Ectodermal cell (in vitro differentiated cells): ENCODE data around the gene KIF11.

Experiments
- H3K27ac ChIP-seq: 2 replicates; pipeline ENCODE4 v1.7.0; 2013; ENCODE audit warnings: mild to moderate bottlenecking, low read depth, low read length; ENCODE audit not compliant: insufficient read depth, poor library complexity, severe bottlenecking
- H3K27me3 ChIP-seq: 2 replicates; pipeline ENCODE4 v1.7.0; 2013; ENCODE audit warnings: mild to moderate bottlenecking, low read length; ENCODE audit not compliant: insufficient read depth, control insufficient read depth, poor library complexity, severe bottlenecking
- H3K36me3 ChIP-seq: one replicate; pipeline ENCODE4 v1.7.0; 2013; ENCODE audit warnings: low read length; ENCODE audit not compliant: control insufficient read depth, insufficient read depth
- H3K4me1 ChIP-seq: one replicate; pipeline ENCODE4 v1.7.0; 2013; ENCODE audit warnings: low read length; ENCODE audit not compliant: control insufficient read depth, insufficient read depth
- H3K4me3 ChIP-seq: 2 replicates; pipeline ENCODE4 v1.7.0; 2013; ENCODE audit warnings: low read depth, low read length, control low read depth; ENCODE audit not compliant: insufficient read depth
- H3K9me3 ChIP-seq: 2 replicates; pipeline ENCODE4 v1.7.0; 2013; ENCODE audit warnings: mild to moderate bottlenecking, low read length, moderate library complexity; ENCODE audit not compliant: control insufficient read depth
- WGBS, 2 experiments: methylation state at CpG; one replicate each; pipeline ENCODE4 v1.1.7; 2013; ENCODE audit warnings: missing lambda C conversion rate in 2 of 2; 5-methylcytosine and 5-hydroxymethylcytosine counted together

Gene KIF11

DNA sequence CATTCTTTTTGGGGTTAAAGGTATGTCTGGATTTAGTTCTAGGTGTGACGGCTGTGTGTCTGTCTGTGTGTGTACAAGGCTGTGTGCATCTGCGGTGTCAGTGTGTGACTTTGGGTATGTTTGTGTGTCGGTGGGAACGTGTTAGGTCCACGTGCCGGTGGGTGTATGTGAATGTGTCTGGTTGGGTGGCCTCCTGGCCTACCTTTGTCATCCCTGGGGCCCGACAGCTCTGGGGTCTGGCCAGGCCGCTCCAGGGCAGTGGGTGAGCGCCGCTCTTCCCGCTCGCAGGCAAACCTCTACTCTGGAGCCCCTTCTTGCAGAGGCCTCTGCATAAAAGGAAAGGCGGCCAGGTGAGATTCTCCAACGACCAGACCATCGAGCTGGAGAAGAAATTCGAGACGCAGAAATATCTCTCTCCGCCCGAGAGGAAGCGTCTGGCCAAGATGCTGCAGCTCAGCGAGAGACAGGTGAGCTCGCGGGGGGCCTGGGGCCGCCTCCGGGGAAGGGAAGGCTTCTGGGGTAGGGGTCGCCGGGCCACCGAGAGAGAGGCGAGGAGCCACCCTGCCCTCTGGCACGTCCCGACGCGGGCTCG is 99.2 kb downstream of the KIF11 start:
- Histone ChIP-seq H3K27ac (no peak overlapping the region), H3K9me3 (no peaks in the 10 kb centered on the region), H3K4me1 (peaks cover 6% of the 10 kb centered on the region), H3K4me3 (no peak overlapping the region), H3K27me3 (peaks cover 98% of the 10 kb centered on the region), H3K36me3 (no peaks in the 10 kb centered on the region)
- 1 to 2% methylated on average over 34 of the region's 34 CpGs for WGBS, 2 experiments

DNA sequence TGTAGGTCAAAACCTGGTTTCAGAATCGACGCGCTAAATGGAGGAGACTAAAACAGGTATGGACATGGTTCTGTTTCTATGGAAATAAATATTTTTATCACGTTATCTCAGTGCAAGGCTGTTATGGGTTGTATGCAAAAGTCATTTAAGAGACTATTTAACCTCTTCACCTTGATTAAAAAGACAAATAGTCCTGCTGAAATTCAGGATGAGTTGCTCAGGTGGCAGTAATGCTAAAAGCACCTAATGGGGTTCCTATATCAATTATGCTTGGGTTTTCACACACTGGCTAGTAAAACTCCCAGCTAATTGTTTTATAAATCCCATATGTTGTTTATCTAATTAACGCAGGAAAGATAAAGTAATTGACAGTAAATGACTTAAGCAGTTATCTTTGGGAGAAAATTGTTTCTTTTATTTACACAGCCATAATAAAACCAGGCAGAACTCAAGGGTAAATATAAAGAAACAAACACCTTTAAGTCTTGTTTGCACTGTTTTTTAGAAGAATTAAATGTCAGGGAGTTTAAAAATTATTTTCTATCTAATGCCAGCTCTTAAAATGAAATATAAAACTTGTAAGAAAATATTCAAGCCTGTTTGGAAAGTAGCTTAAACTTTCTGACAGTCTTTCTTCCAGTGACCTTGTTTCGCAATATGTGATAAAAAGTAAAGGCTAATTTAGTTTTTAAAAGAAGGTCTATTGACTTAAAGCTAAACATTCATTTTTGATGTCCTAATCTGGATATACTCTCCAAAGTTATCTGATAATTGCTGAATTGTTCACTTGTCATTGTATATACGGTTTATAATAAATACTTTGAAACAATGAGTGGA is 100.0 kb downstream of the KIF11 start:
- H3K9me3 ChIP-seq, result no peaks in the 10 kb centered on the region
- peaks cover 6% of the 10 kb centered on the region for H3K4me1 ChIP-seq
- whole genome bisulfite sequencing, 2 experiments, result 20 to 40% methylated on average over 3 to 5 of the region's 7 CpGs
- no peaks in the 10 kb centered on the region for H3K36me3 ChIP-seq
- peaks cover 100% of the 10 kb centered on the region for H3K27me3 ChIP-seq
- no peak overlapping the region for H3K27ac ChIP-seq
- no peak overlapping the region for H3K4me3 ChIP-seq

DNA sequence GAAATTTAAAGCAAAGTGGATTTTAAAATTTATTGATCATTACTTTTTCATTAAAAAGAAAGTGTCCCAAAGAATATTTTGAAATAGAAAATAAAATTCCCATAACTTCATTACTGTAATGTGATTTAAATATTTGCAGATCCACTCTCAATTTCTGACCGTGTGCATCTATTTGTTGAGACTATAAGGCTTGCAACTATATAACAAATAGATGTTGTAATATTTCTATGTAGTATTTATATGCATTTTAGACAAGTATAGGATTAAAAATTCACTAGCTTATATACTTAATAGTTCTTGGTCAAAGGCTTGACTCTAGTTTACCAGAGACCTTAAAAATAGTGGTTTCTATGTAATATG is 100.6 kb downstream of the KIF11 start:
- H3K9me3 ChIP-seq, result no peaks in the 10 kb centered on the region
- no peak overlapping the region for H3K4me3 ChIP-seq
- no CpG with 5 or more reads among the region's 1 CpG for WGBS, 2 experiments
- H3K36me3 ChIP-seq, result no peaks in the 10 kb centered on the region
- peaks cover 100% of the 10 kb centered on the region for H3K27me3 ChIP-seq
- no peak overlapping the region for H3K27ac ChIP-seq
- H3K4me1 ChIP-seq, result peaks cover 6% of the 10 kb centered on the region

DNA sequence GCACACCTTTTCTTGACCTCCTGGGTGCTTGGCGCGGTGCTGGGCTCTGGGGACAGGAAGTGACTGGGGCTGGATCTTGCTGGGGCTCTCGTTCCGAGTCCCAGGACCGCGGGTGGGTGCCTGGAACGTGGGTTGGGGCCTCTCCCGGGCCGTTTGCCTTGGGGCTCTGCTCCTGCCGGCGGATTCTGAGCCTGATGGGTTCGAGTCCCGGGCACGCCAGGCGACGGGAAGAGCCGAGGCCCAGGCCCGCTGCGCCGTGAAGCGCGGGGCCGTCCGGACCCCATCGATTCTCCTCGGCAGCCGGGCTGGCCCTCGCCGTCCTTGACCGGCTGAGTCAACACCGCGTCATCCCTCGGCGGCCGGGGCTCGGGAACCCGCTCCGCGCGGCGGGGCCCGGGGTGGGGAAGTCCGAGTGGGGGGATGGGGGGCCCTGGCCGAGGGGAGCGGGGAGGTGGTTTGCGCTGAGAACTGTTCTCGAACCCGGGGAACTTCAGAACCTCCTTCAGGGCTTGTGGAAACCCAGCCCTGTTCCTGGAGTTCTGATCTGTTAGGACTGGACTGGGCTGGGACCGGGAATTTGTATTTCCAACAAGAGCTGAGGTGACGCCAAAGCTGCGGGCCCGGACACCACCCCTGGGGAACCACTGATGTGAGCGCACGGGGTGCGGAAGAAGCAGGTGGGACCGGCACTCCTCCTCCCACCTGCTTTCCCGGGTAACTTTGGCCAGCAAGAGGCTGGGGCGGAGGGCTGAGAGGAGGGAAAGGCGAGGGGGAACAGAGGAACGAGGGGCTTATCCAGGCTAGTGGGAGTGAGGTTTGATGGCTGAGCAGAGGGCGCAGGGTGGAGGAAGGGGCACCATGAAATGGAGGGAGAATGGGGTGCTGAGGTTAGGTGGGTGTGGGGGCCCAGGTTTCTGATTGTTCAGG is 103.0 kb downstream of the KIF11 start:
- H3K36me3 ChIP-seq, result no peaks in the 10 kb centered on the region
- peaks cover 4% of the 10 kb centered on the region for H3K4me1 ChIP-seq
- no peak overlapping the region for H3K4me3 ChIP-seq
- WGBS, 2 experiments, result 6% methylated on average over 61 of the region's 61 CpGs
- H3K27ac ChIP-seq, result no peak overlapping the region
- peaks cover 100% of the 10 kb centered on the region for H3K27me3 ChIP-seq
- H3K9me3 ChIP-seq, result no peaks in the 10 kb centered on the region

DNA sequence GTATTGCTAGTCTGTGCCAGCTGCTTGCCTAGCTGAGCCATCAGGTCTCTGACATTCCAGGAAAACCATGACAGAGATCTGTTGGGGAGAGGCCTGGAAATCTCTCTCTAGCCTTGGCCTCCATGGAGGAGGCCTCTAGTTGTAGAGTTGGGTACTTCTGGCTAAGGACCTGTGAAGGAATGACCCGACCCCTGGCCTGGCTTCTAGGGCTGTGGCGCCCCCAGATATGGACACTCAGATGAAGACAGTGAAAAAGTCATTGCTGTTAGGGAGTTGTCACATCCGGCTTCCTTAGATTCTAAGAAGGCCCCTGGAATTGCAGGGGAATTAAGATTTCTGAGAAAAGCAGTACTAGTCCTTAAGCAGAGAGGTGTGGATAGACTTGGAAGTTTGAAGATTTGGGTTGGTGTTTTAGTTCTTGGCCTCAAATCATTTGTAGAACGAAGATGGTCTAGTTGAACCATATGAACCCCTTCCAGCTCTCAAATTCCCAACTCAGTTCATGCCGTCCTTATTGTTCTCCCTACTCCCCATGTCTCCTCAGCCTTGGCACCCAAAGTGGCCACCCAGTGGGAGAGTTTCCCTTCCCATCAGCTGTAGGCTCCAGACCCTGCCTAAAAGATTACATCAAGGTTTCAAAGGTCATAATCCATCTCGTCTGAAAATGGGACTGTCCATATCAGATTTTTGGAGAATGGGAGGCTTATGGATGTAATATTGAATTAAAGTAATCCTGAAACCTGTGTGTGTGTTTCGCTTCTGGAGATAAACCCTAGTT is 103.9 kb downstream of the KIF11 start:
- Histone ChIP-seq H3K4me1 (peaks cover 4% of the 10 kb centered on the region), H3K4me3 (no peak overlapping the region), H3K27me3 (peaks cover 100% of the 10 kb centered on the region), H3K9me3 (no peaks in the 10 kb centered on the region), H3K27ac (no peak overlapping the region), H3K36me3 (no peaks in the 10 kb centered on the region)
- 82 to 83% methylated on average over 7 of the region's 7 CpGs for WGBS, 2 experiments

DNA sequence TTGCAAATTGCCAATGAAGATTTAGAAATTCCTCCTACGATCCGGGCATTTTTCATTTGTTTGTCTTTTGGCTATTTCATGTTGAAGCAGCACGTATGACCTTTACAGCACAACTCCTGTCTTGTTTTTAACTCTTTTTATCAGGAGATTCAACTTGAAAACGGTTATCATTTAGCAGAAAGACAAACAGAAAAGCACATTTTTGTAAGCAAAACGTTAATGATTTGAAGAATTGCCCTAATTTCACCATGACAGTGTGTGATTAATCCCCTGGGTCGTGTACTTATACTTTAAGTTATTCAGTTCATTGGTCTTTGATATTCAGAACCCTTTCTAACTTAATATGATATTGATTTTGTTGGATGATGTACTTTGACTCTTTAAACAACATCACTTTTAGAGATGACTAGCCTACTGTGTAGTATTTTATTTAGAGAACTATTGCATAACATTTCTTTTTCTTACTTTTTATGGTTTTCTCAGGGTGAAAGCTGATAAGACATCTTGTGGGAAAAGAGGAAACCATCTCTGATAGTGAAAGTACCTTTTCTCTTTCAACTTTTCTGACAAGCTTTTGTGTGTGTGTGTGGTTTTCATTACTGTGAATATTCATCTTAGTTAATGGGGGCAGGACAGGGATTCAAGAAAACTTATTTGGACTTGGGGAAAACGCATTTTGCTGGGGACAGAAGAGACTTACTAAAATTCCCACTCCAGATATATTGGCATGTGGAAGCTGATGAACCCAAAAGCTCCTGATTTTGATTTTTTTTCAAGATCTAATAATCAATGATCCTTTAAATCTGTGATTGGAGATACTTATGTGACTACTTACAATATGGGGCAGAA is 105.0 kb downstream of the KIF11 start:
- H3K4me1 ChIP-seq, result no peaks in the 10 kb centered on the region
- peaks cover 89% of the 10 kb centered on the region for H3K27me3 ChIP-seq

DNA sequence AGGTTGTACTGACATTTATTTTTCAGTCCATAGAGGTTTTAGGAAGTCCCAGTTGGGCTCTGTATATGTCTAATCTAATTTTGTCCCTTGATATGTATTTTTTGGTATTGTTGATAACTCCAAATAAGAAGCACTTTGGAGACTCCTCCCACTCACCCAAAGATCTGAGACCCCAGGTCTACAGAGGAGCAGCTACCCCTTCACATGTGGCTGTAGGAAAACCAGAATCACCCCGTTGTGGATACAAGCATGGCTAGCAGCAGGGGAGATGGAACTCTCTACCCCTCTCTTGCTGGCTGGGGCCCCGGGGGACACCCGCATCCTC is 106.2 kb downstream of the KIF11 start:
- no peaks in the 10 kb centered on the region for H3K4me1 ChIP-seq
- peaks cover 76% of the 10 kb centered on the region for H3K27me3 ChIP-seq
- no peak overlapping the region for H3K27ac ChIP-seq
- no peaks in the 10 kb centered on the region for H3K36me3 ChIP-seq
- H3K9me3 ChIP-seq, result no peaks in the 10 kb centered on the region
- 7 to 8% methylated on average over 3 of the region's 3 CpGs for WGBS, 2 experiments
- no peak overlapping the region for H3K4me3 ChIP-seq

More for the DNA sequence above, 105.0 kb downstream of the KIF11 start:
- H3K36me3 ChIP-seq, result no peaks in the 10 kb centered on the region
- no peak overlapping the region for H3K27ac ChIP-seq
- no peaks in the 10 kb centered on the region for H3K9me3 ChIP-seq
- WGBS, 2 experiments, result 76 to 80% methylated on average over 7 of the region's 7 CpGs
- H3K4me3 ChIP-seq, result no peak overlapping the region

DNA sequence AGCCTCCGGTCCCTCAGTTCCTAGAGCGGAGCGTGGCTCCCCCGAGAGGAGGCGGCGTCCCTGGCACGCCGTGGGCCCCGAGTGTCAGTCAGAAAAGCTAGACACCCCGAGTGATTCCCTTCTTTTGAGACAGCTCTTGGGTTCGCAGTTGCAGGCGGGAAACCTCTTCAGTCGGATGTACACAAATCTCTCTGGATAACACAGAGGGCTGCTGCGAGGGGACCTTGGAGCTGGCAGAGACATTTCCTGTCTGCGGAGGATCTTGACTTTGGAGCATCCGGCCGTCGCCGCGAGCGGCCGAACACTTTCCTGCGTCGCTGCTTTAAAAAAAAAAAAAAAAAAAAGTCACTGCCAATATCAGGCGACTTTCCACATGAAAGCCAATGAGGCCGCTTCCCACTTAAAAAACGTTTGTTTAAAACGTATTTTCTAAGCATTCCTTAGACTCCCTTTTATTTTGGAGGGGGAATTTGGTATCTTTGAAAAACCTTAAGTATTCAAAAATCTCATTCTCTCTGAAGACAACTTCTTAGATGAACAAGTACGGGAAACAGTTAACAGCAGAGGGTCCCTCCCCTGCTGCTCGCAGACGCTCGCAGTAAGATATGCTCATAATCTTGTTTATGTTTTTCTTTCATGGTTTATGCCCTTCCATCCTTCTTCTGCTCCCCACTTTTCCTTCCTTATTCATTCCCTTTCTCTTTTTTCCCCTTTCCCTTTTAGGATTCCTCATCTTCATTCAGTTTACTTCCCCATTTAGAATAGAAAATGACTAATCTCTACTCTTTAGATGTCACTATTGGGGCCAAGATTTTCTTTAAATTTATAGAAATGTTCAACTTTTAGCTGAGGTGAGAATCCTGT is 106.8 kb downstream of the KIF11 start:
- no peaks in the 10 kb centered on the region for H3K36me3 ChIP-seq
- no peaks in the 10 kb centered on the region for H3K9me3 ChIP-seq
- H3K27me3 ChIP-seq, result peaks cover 70% of the 10 kb centered on the region
- no peak overlapping the region for H3K27ac ChIP-seq
- H3K4me1 ChIP-seq, result no peaks in the 10 kb centered on the region
- 4% methylated on average over 28 to 32 of the region's 32 CpGs for WGBS, 2 experiments
- no peak overlapping the region for H3K4me3 ChIP-seq
